GM18499 (cell line): ENCODE data around the gene DCST1.

Experiments used
- ATAC-seq: cut with Tn5 transposase; IDR thresholded peaks from one replicate; pipeline ENCODE4 v1.9.1; 2021; ENCODE audit warnings: moderate number of reproducible peaks; ENCODE audit not compliant: insufficient read depth, unreplicated experiment

Gene DCST1

GRCh38 chr1:155083865-155084721, 50.5 kb downstream of the DCST1 start:
- ATAC-seq = no peak

- peak; percentile 45 for ATAC-seq
Measured at GRCh38 chr1:155084722-155085503, 51.3 kb downstream of the DCST1 start.

- no peak for ATAC-seq
Measured at GRCh38 chr1:155085504-155086127, 52.0 kb downstream of the DCST1 start.

- ATAC-seq = no peak
Measured at GRCh38 chr1:155086128-155086741, 52.6 kb downstream of the DCST1 start.

GRCh38 chr1:155086856-155087535, 53.4 kb downstream of the DCST1 start:
- ATAC-seq = no peak

- ATAC-seq = no peak
Measured at GRCh38 chr1:155091071-155092051, 57.7 kb downstream of the DCST1 start.

GRCh38 chr1:155092131-155092530, 58.5 kb downstream of the DCST1 start:
- ATAC-seq = no peak

- no peak for ATAC-seq
Measured at GRCh38 chr1:155092641-155093040, 59.0 kb downstream of the DCST1 start.

- ATAC-seq = no peak
Measured at GRCh38 chr1:155093911-155094621, 60.4 kb downstream of the DCST1 start.

- ATAC-seq = no peak
Measured at GRCh38 chr1:155094622-155094948, 61.0 kb downstream of the DCST1 start.

GRCh38 chr1:155099331-155099730, 65.7 kb downstream of the DCST1 start:
- no peak for ATAC-seq
